GM12878 (cell line): Measurements from ENCODE around the gene LAMA4. TPM values are rescaled to one million over a fixed set of nuclear protein-coding genes. Genes with fewer than 3 reads are reported as not detected.

Experiments
- ATAC-seq: fragments of 200-7000 bp; cut with Tn5 transposase; 3 replicates; pipeline ENCODE4 v1.9.1; 2020; ENCODE audit warnings: mild to moderate bottlenecking, moderate library complexity
- BruUV-seq: library from RNA; stranded (reverse); fragments of 400-500 nt; replicated peaks from 2 replicates; lab custom pipeline; 2021; lab: Mats Ljungman, UMichigan
- CTCF ChIA-PET: fragments of 300-600 bp; sonication (Branson Sonifier 250); formaldehyde crosslinking; extraction: SDS; loops from one replicate; lab custom pipeline; 2021; ENCODE audit warnings: inconsistent platforms; lab: Yijun Ruan, JAX
- POLR2A ChIA-PET: fragments of 350-600 bp; formaldehyde crosslinking; extraction: SDS; loops from one replicate; lab custom pipeline; 2021; ENCODE audit warnings: inconsistent platforms; lab: Charles Lee
- RAD21 ChIA-PET: fragments of 300-600 bp; sonication (Branson Sonifier 250); formaldehyde crosslinking; loops from one replicate; lab custom pipeline; 2023; ENCODE audit warnings: antibody characterized with exemption; ENCODE audit not compliant: unreplicated experiment; lab: Charles Lee
- SMC1A ChIA-PET: fragments of 300-600 bp; sonication (Branson Sonifier 250); formaldehyde crosslinking; loops from one replicate; lab custom pipeline; 2023; ENCODE audit not compliant: unreplicated experiment, uncharacterized antibody; lab: Charles Lee
- DNase-seq: peaks from one replicate; pipeline ENCODE4 v3.0.0-alpha.2; 2011; ENCODE audit warnings: low read depth, low spot score
- FAIRE-seq: peaks from 3 replicates; lab custom pipeline; 2011; peaks lifted over from hg19 to GRCh38; lab: Jason Lieb, UNC
- H2AFZ ChIP-seq: 2 replicates; pipeline ENCODE4 v1.6.0; 2011; ENCODE audit warnings: low read depth, low read length, control low read depth; ENCODE audit not compliant: control insufficient read depth
- H3K27ac ChIP-seq: 2 replicates; pipeline ENCODE4 v1.5.1; 2011; ENCODE audit warnings: control low read depth; ENCODE audit not compliant: control insufficient read depth, insufficient read depth
- H3K27me3 ChIP-seq, 2 experiments: replicated peaks in 1 of 2; 2 replicates each; pipeline versions ENCODE4 v1.6.0 to v1.6.1; 2011; ENCODE audit warnings: low read length in 1 of 2; ENCODE audit not compliant: control insufficient read depth in 2 of 2, insufficient read depth in 2 of 2
- H3K36me3 ChIP-seq, 2 experiments: 2 replicates each; pipeline ENCODE4 v1.5.1; 2011; ENCODE audit warnings: low read length in 1 of 2; ENCODE audit not compliant: control insufficient read depth in 2 of 2, insufficient read depth in 2 of 2
- H3K4me1 ChIP-seq: 2 replicates; pipeline ENCODE4 v1.6.1; 2011; ENCODE audit warnings: mild to moderate bottlenecking, low read length, moderate library complexity, mixed read lengths; ENCODE audit not compliant: control insufficient read depth, insufficient read depth
- H3K4me2 ChIP-seq: 2 replicates; pipeline ENCODE4 v1.6.0; 2011; ENCODE audit warnings: control low read depth; ENCODE audit not compliant: control insufficient read depth, insufficient read depth
- H3K4me3 ChIP-seq: fragments of 200-600 bp; sonication (generic); 2 replicates; pipeline ENCODE4 v1.5.1; 2016
- H3K79me2 ChIP-seq: 2 replicates; pipeline ENCODE4 v1.6.0; 2011; ENCODE audit warnings: low read length; ENCODE audit not compliant: control insufficient read depth, insufficient read depth
- H3K9ac ChIP-seq: 2 replicates; pipeline ENCODE4 v1.8.0; 2011; ENCODE audit warnings: low read length, control low read depth, mixed read lengths; ENCODE audit not compliant: control insufficient read depth, insufficient read depth
- H3K9me3 ChIP-seq: replicated peaks from 3 replicates; pipeline ENCODE4 v1.5.1; 2011; ENCODE audit warnings: mild to moderate bottlenecking, low read length; ENCODE audit not compliant: control insufficient read depth, insufficient read depth
- H4K20me1 ChIP-seq: 2 replicates; pipeline ENCODE4 v1.6.0; 2011; ENCODE audit not compliant: control insufficient read depth, insufficient read depth
- BCLAF1 ChIP-seq: fragments of 450-650 bp; IDR thresholded peaks from 2 replicates; pipeline ENCODE4 v1.6.1; 2017; ENCODE audit warnings: antibody characterized with exemption, mild to moderate bottlenecking, moderate library complexity
- BRCA1 ChIP-seq: IDR thresholded peaks from 2 replicates; pipeline ENCODE4 v1.6.1; 2011; ENCODE audit warnings: low read depth, low read length, improper control_type of control experiment
- CHD4 ChIP-seq: fragments of 200-600 bp; sonication (generic); IDR thresholded peaks from 2 replicates; pipeline ENCODE4 v1.6.1; 2016; ENCODE audit warnings: mild to moderate bottlenecking
- HDAC2 ChIP-seq: fragments of 200-600 bp; sonication (generic); IDR thresholded peaks from 2 replicates; pipeline ENCODE4 v1.6.1; 2017
- HDGF ChIP-seq: fragments of 450-650 bp; IDR thresholded peaks from 2 replicates; pipeline ENCODE4 v1.6.1; 2016; ENCODE audit warnings: antibody characterized with exemption
- MTA3 ChIP-seq: IDR thresholded peaks from 2 replicates; pipeline ENCODE4 v1.6.1; 2012; ENCODE audit warnings: low read length, inconsistent platforms, borderline replicate concordance
- NFYB ChIP-seq: IDR thresholded peaks from 2 replicates; pipeline ENCODE4 v1.6.1; 2011; ENCODE audit warnings: low read depth, mild to moderate bottlenecking, low read length, improper control_type of control experiment, moderate library complexity; ENCODE audit not compliant: insufficient read depth
- NRF1 ChIP-seq: conservative IDR thresholded peaks from 2 replicates; pipeline ENCODE4 v1.6.1; 2011; ENCODE audit warnings: mild to moderate bottlenecking, low read depth, low read length, improper control_type of control experiment
- POLR2AphosphoS2 ChIP-seq: IDR thresholded peaks from 2 replicates; pipeline ENCODE4 v1.6.1; 2011; ENCODE audit warnings: low read depth, mild to moderate bottlenecking, low read length, improper control_type of control experiment, moderate library complexity
- RB1 ChIP-seq: fragments of 450-650 bp; formaldehyde crosslinking; IDR thresholded peaks from 2 replicates; pipeline ENCODE4 v1.6.1; 2017; ENCODE audit warnings: mild to moderate bottlenecking, borderline replicate concordance
- RCOR1 ChIP-seq: conservative IDR thresholded peaks from 2 replicates; pipeline ENCODE4 v1.6.1; 2012; ENCODE audit warnings: low read depth, low read length, improper control_type of control experiment
- SIX5 ChIP-seq: IDR thresholded peaks from 2 replicates; pipeline ENCODE4 v1.6.1; 2011; ENCODE audit warnings: mild to moderate bottlenecking, low read depth, low read length, moderate library complexity; ENCODE audit not compliant: severe bottlenecking
- STAT3 ChIP-seq: IDR thresholded peaks from 2 replicates; pipeline ENCODE4 v1.6.1; 2011; ENCODE audit warnings: low read depth, low read length, improper control_type of control experiment
- SUZ12 ChIP-seq: fragments of 200-600 bp; sonication (generic); IDR thresholded peaks from one replicate; pipeline ENCODE4 v1.6.1; 2018; ENCODE audit warnings: antibody characterized with exemption, mild to moderate bottlenecking; ENCODE audit not compliant: unreplicated experiment
- TBL1XR1 ChIP-seq: IDR thresholded peaks from 2 replicates; pipeline ENCODE4 v1.6.1; 2012; ENCODE audit warnings: low read depth, low read length, improper control_type of control experiment
- YBX1 ChIP-seq: fragments of 450-650 bp; IDR thresholded peaks from 2 replicates; pipeline ENCODE4 v1.6.1; 2016; ENCODE audit warnings: antibody characterized with exemption
- WGBS: methylation state at CpG from one replicate; pipeline ENCODE4 v1.1.6; 2016; ENCODE audit warnings: low lambda C conversion rate; ENCODE audit not compliant: insufficient replicate concordance, insufficient coverage; ENCODE audit errors: missing lambda C conversion rate; 5-methylcytosine and 5-hydroxymethylcytosine counted together
- in situ Hi-C: fragments of 300-500 bp; cut with MboI; formaldehyde crosslinking; loops from 9 replicates; pipeline ENCODE4 v1.14.3; 2018; ENCODE audit warnings: mixed read lengths
- intact Hi-C: fragments of 100-400 bp; cut with micrococcal nuclease; formaldehyde crosslinking; loops from one replicate; pipeline ENCODE4 v1.14.2; 2022; ENCODE audit not compliant: unreplicated experiment
- polyA plus RNA-seq, 11 experiments: library from polyadenylated mRNA; depleted of rRNA in 4 of 11; unstranded in 6 of 11; stranded (reverse) in 5 of 11; fragments of >200 nt; fragmentation: Nextera tagmentation in 4 of 11; fragmentation: Illumina TruSeq in 1 of 11; extraction: Ambion mirVana in 4 of 11; extraction: Trizol in 1 of 11; gene quantifications; 1 replicate in 1 of 11; 2 replicates in 10 of 11; pipeline versions ENCODE4 v1.2.1 to v1.2.3, GENCODE V29; 2011 to 2016; ENCODE audit warnings: inconsistent platforms in 2 of 11, missing spikeins in 2 of 11, low read depth in 1 of 11
- total RNA-seq, 4 experiments: library from RNA; depleted of rRNA in 3 of 4; stranded (reverse); fragments of >200 nt in 3 of 4; fragmentation: Illumina TruSeq in 1 of 4; extraction: Trizol in 1 of 4; gene quantifications; 2 replicates each; pipeline versions ENCODE4 v1.2.1 to v1.2.3, GENCODE V29; 2013 to 2021
- TF ChIP-seq, protein P1 (sequence below), 3 experiments: IDR thresholded peaks in 2 of 3; conservative IDR thresholded peaks in 1 of 3; 2 replicates each; pipeline ENCODE4 v1.5.1; 2011; ENCODE audit warnings: low read depth in 3 of 3, low read length in 3 of 3, mild to moderate bottlenecking in 3 of 3, control low read depth in 2 of 3, moderate library complexity in 2 of 3, inconsistent platforms in 1 of 3, mixed read lengths in 1 of 3; ENCODE audit not compliant: control insufficient read depth in 2 of 3, insufficient read depth in 1 of 3; ENCODE audit errors: extremely low read depth in 1 of 3

Gene LAMA4
- total and polyA plus RNA-seq, 10 of the 15 experiments (the other 5 are each of a cell fraction or from before 2014, with no cell fraction given): 0.11 to 0.21 (median 0.14) TPM; not detected in 7

DNA sequence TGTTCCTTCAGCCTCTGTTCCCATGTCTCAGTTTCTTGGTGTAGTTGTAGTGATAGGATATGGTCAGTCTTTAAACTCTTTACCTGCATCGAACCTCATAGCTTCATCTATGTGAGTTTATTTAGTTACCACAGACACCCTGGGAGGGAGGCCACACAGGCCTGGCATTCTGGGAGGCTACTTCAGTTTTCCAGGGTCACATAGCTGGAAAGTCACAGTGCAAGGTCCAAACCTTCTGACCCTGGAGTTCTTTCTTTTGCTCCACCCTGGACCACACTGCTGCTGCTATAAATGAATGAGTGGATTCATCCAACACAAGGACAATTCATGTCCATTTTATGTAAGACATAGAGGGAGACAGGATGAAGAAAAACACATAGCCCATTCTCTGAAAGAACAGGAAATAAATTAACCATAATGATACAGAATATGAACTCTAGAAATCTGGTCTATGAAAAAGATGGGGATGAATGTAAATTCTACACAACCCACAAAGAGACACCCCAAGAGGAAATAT is 60.8 kb downstream of the LAMA4 start:
- Histone ChIP-seq H3K79me2 (no peaks in the 10 kb centered on the region), H3K4me3 (no peak overlapping the region), H3K9me3 (no peaks in the 10 kb centered on the region), H3K36me3 (no peaks in the 10 kb centered on the region), H3K9ac (no peak overlapping the region), H3K27ac (no peak overlapping the region), H3K4me1 (no peaks in the 10 kb centered on the region), H3K4me2 (no peak overlapping the region), H2AFZ (no peak overlapping the region), H4K20me1 (no peaks in the 10 kb centered on the region), H3K27me3 (0 out of 4 replicates have a peak, but pooled peaks cover 0 to 3% of the 10 kb centered on the region in 2 experiments)
- no TSS peak for BruUV-seq
- intact Hi-C loops (no loop called here), in situ Hi-C loops (loop anchor here (25.0 kb wide), 1 partner anchor 1719 kb away; no protein-coding TSS in a partner anchor)
- ChIA-PET SMC1A (interaction anchor here (2.1 to 5.2 kb wide), 2 partner anchors 13 to 118 kb away, joined by 6 to 13 read pairs; no protein-coding TSS in a partner anchor), POLR2A (no interaction called here), CTCF (interaction anchor here (1.8 kb wide), 1 partner anchor 13 kb away, joined by 5 read pairs; no protein-coding TSS in a partner anchor), RAD21 (interaction anchor here (1.3 kb wide), 1 partner anchor 13 kb away, joined by 3 read pairs; no protein-coding TSS in a partner anchor)
- ATAC-seq (no peak), FAIRE-seq (no peak), DNase-seq (no peak)
- TF ChIP-seq STAT3: no peak
- no peak for TF ChIP-seq NFYB
- TF ChIP-seq CHD4: no peak
- no peak for TF ChIP-seq HDGF
- TF ChIP-seq TBL1XR1: no peak
- no peak for TF ChIP-seq SIX5
- TF ChIP-seq RB1: no peak
- no peak for TF ChIP-seq RCOR1
- TF ChIP-seq YBX1: no peak
- TF ChIP-seq BCLAF1: no peak
- TF ChIP-seq BRCA1: no peak
- no peak for TF ChIP-seq MTA3
- TF ChIP-seq, protein P1, sequence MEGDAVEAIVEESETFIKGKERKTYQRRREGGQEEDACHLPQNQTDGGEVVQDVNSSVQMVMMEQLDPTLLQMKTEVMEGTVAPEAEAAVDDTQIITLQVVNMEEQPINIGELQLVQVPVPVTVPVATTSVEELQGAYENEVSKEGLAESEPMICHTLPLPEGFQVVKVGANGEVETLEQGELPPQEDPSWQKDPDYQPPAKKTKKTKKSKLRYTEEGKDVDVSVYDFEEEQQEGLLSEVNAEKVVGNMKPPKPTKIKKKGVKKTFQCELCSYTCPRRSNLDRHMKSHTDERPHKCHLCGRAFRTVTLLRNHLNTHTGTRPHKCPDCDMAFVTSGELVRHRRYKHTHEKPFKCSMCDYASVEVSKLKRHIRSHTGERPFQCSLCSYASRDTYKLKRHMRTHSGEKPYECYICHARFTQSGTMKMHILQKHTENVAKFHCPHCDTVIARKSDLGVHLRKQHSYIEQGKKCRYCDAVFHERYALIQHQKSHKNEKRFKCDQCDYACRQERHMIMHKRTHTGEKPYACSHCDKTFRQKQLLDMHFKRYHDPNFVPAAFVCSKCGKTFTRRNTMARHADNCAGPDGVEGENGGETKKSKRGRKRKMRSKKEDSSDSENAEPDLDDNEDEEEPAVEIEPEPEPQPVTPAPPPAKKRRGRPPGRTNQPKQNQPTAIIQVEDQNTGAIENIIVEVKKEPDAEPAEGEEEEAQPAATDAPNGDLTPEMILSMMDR (IDR thresholded peaks at IDR 0.05 in 2 of 3, conservative IDR thresholded peaks at IDR 0.05 in 1 of 3; ENCODE audit: control insufficient read depth in 2 of 3, extremely low read depth in 1 of 3, insufficient read depth in 1 of 3, low read depth in 3 of 3, low read length in 3 of 3): no peak
- TF ChIP-seq HDAC2: no peak
- no peak for TF ChIP-seq NRF1
- no peak for TF ChIP-seq SUZ12
- no peak for TF ChIP-seq POLR2AphosphoS2
- WGBS: 0% methylated on average over 1 of the region's 1 CpG
